ENCODE measurements around the gene FAF2. TPM values are rescaled to one million over a fixed set of nuclear protein-coding genes. Genes with fewer than 3 reads are reported as not detected.

The FAF2 gene
- total RNA-seq, 1 donor from 2014 or later, result 32.3 TPM

DNA sequence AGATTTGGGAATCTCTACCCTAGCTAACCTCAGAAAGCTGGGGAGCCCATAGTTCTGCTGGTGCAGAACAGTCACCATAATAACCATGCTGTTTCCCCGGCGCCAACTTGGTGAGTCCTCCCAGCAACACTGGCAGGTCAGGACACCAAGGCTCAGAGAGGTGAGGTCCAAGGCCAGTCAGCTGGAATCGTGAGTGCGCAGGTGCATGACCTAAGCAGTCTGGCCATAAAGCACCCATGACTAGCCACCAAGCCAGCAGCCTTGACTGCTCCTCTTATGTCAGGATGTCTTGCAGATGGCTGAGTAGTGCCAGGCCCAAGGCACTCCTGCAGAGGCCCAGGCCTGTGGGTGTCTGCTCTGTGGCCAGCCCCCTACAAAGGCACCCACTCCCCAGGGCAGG, 86.5 kb downstream of the FAF2 start:
- no peak overlapping the region for H3K4me3 ChIP-seq
- peaks cover 15% of the 10 kb centered on the region for H3K4me1 ChIP-seq
- H3K79me2 ChIP-seq (ENCODE audit: low read depth), result peaks cover 62% of the 10 kb centered on the region
- peaks cover 15% of the 10 kb centered on the region for H3F3A ChIP-seq (ENCODE audit: low read depth)
- no peak overlapping the region for H3K9ac ChIP-seq
- no peak overlapping the region for H3K27ac Mint-ChIP-seq
- H2AFZ ChIP-seq (replicated peaks), result no peak overlapping the region
- H3K4me3 Mint-ChIP-seq, result peak overlapping the region; percentile 99
- H3K27ac ChIP-seq, result no peak overlapping the region
- peak overlapping the region; percentile 91 for H3K4me2 ChIP-seq
- no peaks in the 10 kb centered on the region for H3K36me3 ChIP-seq
- no peak for DNase-seq (ENCODE audit: low spot score)
- H3K4me1 Mint-ChIP-seq, result peaks cover 34% of the 10 kb centered on the region
- H4K20me1 ChIP-seq (ENCODE audit: low read depth), result peaks cover 57% of the 10 kb centered on the region
- peaks cover 4% of the 10 kb centered on the region for H3K27me3 Mint-ChIP-seq (ENCODE audit: insufficient read depth, low read depth)
- no peaks in the 10 kb centered on the region for H3K9me3 Mint-ChIP-seq
- H3K27me3 ChIP-seq, result no peaks in the 10 kb centered on the region
- TF ChIP-seq, protein P1, sequence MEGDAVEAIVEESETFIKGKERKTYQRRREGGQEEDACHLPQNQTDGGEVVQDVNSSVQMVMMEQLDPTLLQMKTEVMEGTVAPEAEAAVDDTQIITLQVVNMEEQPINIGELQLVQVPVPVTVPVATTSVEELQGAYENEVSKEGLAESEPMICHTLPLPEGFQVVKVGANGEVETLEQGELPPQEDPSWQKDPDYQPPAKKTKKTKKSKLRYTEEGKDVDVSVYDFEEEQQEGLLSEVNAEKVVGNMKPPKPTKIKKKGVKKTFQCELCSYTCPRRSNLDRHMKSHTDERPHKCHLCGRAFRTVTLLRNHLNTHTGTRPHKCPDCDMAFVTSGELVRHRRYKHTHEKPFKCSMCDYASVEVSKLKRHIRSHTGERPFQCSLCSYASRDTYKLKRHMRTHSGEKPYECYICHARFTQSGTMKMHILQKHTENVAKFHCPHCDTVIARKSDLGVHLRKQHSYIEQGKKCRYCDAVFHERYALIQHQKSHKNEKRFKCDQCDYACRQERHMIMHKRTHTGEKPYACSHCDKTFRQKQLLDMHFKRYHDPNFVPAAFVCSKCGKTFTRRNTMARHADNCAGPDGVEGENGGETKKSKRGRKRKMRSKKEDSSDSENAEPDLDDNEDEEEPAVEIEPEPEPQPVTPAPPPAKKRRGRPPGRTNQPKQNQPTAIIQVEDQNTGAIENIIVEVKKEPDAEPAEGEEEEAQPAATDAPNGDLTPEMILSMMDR (IDR thresholded peaks at IDR 0.05), result no peak
- TF ChIP-seq EZH2 (IDR thresholded peaks at IDR 0.05) (no peak), EZH2phosphoT487 (IDR thresholded peaks at IDR 0.05) (no peak)
- no peaks in the 10 kb centered on the region for H3K9me3 ChIP-seq (ENCODE audit: low read depth)
- peaks cover 5% of the 10 kb centered on the region for H3K36me3 Mint-ChIP-seq

DNA sequence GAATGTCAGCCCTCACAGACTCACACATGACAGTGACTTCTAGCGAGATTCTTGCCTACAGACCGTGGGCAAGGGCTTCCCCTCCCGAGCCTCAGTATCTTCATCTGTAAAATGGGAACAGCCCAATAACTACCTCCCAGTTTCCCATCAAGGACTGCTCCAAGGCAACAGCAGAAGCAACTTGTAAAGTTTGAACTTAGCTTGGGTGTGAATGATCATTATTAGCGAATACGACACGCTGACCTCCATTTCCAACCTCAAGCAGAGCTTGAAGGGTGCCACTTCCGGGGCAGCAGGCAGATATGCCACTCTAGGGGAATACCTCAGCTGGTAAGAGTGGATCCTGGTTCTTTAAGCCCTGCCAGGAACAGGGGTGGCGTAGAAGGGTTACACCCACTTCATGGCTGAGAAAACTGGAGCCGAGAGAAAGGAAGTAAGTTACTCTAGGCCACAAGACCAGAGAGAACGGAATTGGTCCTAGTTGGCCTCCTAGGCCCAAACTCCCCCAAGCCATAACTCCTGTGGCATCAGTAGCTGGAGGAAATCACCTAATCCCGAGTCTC, 87.0 kb downstream of the FAF2 start:
- peaks cover 5% of the 10 kb centered on the region for H3K36me3 Mint-ChIP-seq
- H3K4me3 Mint-ChIP-seq, result peak overlapping the region; percentile 99
- Histone ChIP-seq H3F3A (ENCODE audit: low read depth) (peaks cover 15% of the 10 kb centered on the region), H2AFZ (replicated peaks) (no peak overlapping the region), H4K20me1 (ENCODE audit: low read depth) (peaks cover 57% of the 10 kb centered on the region), H3K27me3 (no peaks in the 10 kb centered on the region), H3K4me3 (peak overlapping the region; percentile 72), H3K9me3 (ENCODE audit: low read depth) (no peaks in the 10 kb centered on the region), H3K4me2 (peak overlapping the region; percentile 91), H3K79me2 (ENCODE audit: low read depth) (peaks cover 62% of the 10 kb centered on the region), H3K4me1 (peaks cover 15% of the 10 kb centered on the region), H3K36me3 (no peaks in the 10 kb centered on the region), H3K27ac (no peak overlapping the region), H3K9ac (peak overlapping the region; percentile 97)
- H3K27ac Mint-ChIP-seq, result peak overlapping the region; percentile 97
- peaks cover 34% of the 10 kb centered on the region for H3K4me1 Mint-ChIP-seq
- H3K9me3 Mint-ChIP-seq, result no peaks in the 10 kb centered on the region
- H3K27me3 Mint-ChIP-seq (ENCODE audit: insufficient read depth, low read depth), result peaks cover 5% of the 10 kb centered on the region
- no peak for DNase-seq (ENCODE audit: low spot score)
- TF ChIP-seq, protein P1 (IDR thresholded peaks at IDR 0.05), result no peak
- TF ChIP-seq EZH2 (IDR thresholded peaks at IDR 0.05) (no peak), EZH2phosphoT487 (IDR thresholded peaks at IDR 0.05) (no peak)

DNA sequence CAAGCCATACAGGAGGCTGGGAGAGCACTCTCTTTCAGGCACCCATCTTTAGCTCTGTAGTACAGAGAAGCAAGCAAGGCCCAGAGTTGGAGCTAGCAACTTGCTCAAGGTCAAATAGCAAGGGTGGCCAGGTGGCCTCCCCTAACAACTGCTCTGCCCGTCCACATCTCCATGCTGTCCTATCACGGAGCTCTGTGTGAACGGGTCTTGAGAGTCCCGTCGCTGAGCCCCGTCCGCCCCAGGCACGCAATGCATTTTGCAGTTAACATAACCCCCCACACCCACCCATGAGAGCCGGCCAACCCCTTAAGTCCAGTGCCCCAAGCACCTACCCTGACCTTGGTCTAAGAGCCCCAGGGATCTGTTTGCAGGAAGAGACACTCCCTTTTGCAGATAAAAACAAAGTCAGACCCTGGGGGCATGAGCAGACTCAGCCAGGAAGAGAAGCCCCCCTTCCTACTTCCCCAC, 87.5 kb downstream of the FAF2 start:
- Histone ChIP-seq H2AFZ (replicated peaks) (no peak overlapping the region), H3K4me1 (peaks cover 15% of the 10 kb centered on the region)
- TF ChIP-seq, protein P1 (IDR thresholded peaks at IDR 0.05), result no peak
- no peak for TF ChIP-seq EZH2phosphoT487 (IDR thresholded peaks at IDR 0.05)
- no peak for TF ChIP-seq EZH2 (IDR thresholded peaks at IDR 0.05)

More for the DNA sequence above, 87.5 kb downstream of the FAF2 start:
- Histone ChIP-seq H3K9ac (peak overlapping the region; percentile 97), H4K20me1 (ENCODE audit: low read depth) (peaks cover 54% of the 10 kb centered on the region), H3K27me3 (no peaks in the 10 kb centered on the region), H3K27ac (peak overlapping the region; percentile 98), H3K4me2 (peak overlapping the region; percentile 91), H3K79me2 (ENCODE audit: low read depth) (peaks cover 62% of the 10 kb centered on the region), H3F3A (ENCODE audit: low read depth) (peaks cover 15% of the 10 kb centered on the region), H3K9me3 (ENCODE audit: low read depth) (no peaks in the 10 kb centered on the region), H3K4me3 (peak overlapping the region; percentile 72), H3K36me3 (no peaks in the 10 kb centered on the region)
- Mint-ChIP-seq H3K27ac (peak overlapping the region; percentile 97), H3K4me3 (peak overlapping the region; percentile 99), H3K27me3 (ENCODE audit: insufficient read depth, low read depth) (peaks cover 10% of the 10 kb centered on the region), H3K36me3 (peaks cover 5% of the 10 kb centered on the region), H3K9me3 (no peaks in the 10 kb centered on the region), H3K4me1 (peaks cover 36% of the 10 kb centered on the region)
- peak; percentile 20 for DNase-seq (ENCODE audit: low spot score)

Measured in neural progenitor cell (in vitro differentiated cells).